K562 (cell line): ENCODE data around the gene PRSS38.

Experiments used
- BCOR ChIP-seq: fragments of 450-650 bp; IDR thresholded peaks from 2 replicates; pipeline ENCODE4 v1.6.1; 2016
- GABPA ChIP-seq: fragments of 200-800 bp; sonication (Bioruptor generic); conservative IDR thresholded peaks from 2 replicates; pipeline ENCODE4 v1.6.1; 2016; ENCODE audit warnings: low read depth, missing genetic modification characterization, missing compliant biosample characterization
- HIVEP1 ChIP-seq: fragments of 250-450 bp; sonication (Bioruptor Pico); IDR thresholded peaks from 2 replicates; pipeline ENCODE4 v1.4.0; 2020; ENCODE audit warnings: mild to moderate bottlenecking
- NFYB ChIP-seq: IDR thresholded peaks from 2 replicates; pipeline ENCODE4 v1.6.1; 2011; ENCODE audit warnings: mild to moderate bottlenecking, moderate library complexity; ENCODE audit not compliant: insufficient read length; ENCODE audit errors: extremely low read depth
- POLR2A ChIP-seq: fragments of 450-650 bp; conservative IDR thresholded peaks from 2 replicates; pipeline ENCODE4 v1.6.1; 2016
- RFX7 ChIP-seq: fragments of 250-450 bp; sonication (Bioruptor Pico); IDR thresholded peaks from 2 replicates; pipeline ENCODE4 v1.5.1; 2021; ENCODE audit warnings: mild to moderate bottlenecking
- TAF1 ChIP-seq: IDR thresholded peaks from 2 replicates; pipeline ENCODE4 v1.6.1; 2011; ENCODE audit warnings: mild to moderate bottlenecking, low read length, moderate library complexity; ENCODE audit not compliant: insufficient read depth, control insufficient read depth, severe bottlenecking; ENCODE audit errors: extremely low read depth
- TBL1XR1 ChIP-seq, 2 experiments: IDR thresholded peaks; 2 replicates each; pipeline ENCODE4 v1.6.1; 2012; ENCODE audit warnings: improper control_type of control experiment in 2 of 2, low read length in 2 of 2, mild to moderate bottlenecking in 1 of 2
- ZNF174 ChIP-seq: fragments of 250-450 bp; sonication (Bioruptor Pico); IDR thresholded peaks from 2 replicates; pipeline ENCODE4 v1.4.0; 2020; ENCODE audit warnings: mild to moderate bottlenecking
- TF ChIP-seq, protein P1 (sequence below), 3 experiments: IDR thresholded peaks in 2 of 3; conservative IDR thresholded peaks in 1 of 3; 2 replicates each; pipeline ENCODE4 v1.5.1; 2011 to 2012; ENCODE audit warnings: low read length in 3 of 3, mild to moderate bottlenecking in 3 of 3, control low read depth in 2 of 3, improper control_type of control experiment in 1 of 3, inconsistent platforms in 1 of 3, low read depth in 1 of 3, mixed read lengths in 1 of 3, moderate library complexity in 1 of 3; ENCODE audit not compliant: insufficient read depth in 2 of 3
- TF ChIP-seq, protein P2 (sequence below): fragments of 450-650 bp; conservative IDR thresholded peaks from 2 replicates; pipeline ENCODE4 v1.6.1; 2016; ENCODE audit warnings: missing genetic modification characterization, low read depth, mild to moderate bottlenecking, missing compliant biosample characterization, moderate library complexity

DNA sequence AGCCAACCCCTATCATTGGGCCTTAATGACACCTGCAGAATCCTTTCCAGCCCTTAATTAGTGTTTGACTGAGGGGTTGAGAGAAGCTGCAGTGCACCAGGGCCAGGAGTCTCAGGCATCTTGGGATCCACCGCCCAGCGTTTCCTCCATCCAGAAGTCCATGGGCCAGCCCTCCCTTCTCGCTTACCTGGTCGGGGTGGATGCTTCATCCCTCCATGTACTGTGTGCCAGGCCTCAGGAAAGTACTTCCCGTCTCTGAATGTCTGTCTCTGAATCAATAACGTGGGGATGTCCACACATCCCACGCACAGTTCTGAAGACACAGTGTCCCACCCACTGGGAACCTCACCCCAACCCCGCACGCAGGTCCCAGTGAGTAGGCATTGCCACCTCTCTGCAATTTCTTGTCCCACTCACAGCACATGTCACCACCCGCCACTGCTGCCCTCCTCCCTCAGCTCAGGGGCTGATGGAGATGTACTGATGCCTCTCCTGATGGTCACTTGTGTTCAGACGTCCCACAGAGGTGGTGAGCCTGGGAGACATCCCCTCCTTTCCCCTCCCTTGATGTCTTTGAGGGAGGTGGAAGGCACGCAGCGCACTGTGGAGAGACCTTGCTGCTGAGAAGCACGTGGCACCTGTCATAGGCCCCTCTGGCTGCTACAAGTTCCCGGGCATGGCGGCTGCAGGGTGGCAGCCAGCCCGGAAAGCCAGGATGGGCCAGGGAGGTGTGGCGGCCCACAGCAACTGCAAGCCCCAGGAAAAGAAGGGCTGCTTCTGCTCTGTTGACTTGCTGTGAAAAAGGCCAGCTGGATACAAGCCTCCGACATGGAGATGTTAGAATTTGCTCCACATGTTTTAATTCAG is 29.4 kb upstream of the PRSS38 start:
- TF ChIP-seq TBL1XR1 (IDR thresholded peaks at IDR 0.05; ENCODE audit: low read length in 2 of 2), result no peak
- TF ChIP-seq RFX7 (CRISPR knock-in tag), result no peak
- TF ChIP-seq NFYB, result no peak
- TF ChIP-seq, protein P1, sequence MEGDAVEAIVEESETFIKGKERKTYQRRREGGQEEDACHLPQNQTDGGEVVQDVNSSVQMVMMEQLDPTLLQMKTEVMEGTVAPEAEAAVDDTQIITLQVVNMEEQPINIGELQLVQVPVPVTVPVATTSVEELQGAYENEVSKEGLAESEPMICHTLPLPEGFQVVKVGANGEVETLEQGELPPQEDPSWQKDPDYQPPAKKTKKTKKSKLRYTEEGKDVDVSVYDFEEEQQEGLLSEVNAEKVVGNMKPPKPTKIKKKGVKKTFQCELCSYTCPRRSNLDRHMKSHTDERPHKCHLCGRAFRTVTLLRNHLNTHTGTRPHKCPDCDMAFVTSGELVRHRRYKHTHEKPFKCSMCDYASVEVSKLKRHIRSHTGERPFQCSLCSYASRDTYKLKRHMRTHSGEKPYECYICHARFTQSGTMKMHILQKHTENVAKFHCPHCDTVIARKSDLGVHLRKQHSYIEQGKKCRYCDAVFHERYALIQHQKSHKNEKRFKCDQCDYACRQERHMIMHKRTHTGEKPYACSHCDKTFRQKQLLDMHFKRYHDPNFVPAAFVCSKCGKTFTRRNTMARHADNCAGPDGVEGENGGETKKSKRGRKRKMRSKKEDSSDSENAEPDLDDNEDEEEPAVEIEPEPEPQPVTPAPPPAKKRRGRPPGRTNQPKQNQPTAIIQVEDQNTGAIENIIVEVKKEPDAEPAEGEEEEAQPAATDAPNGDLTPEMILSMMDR (IDR thresholded peaks at IDR 0.05 in 2 of 3, conservative IDR thresholded peaks at IDR 0.05 in 1 of 3; ENCODE audit: insufficient read depth in 2 of 3, low read depth in 1 of 3, low read length in 3 of 3), result no peak
- no peak for TF ChIP-seq ZNF174 (CRISPR knock-in tag)
- no peak for TF ChIP-seq HIVEP1 (CRISPR knock-in tag)
- no peak for TF ChIP-seq POLR2A
- TF ChIP-seq, protein P2, sequence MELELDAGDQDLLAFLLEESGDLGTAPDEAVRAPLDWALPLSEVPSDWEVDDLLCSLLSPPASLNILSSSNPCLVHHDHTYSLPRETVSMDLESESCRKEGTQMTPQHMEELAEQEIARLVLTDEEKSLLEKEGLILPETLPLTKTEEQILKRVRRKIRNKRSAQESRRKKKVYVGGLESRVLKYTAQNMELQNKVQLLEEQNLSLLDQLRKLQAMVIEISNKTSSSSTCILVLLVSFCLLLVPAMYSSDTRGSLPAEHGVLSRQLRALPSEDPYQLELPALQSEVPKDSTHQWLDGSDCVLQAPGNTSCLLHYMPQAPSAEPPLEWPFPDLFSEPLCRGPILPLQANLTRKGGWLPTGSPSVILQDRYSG (tag), result no peak
- TF ChIP-seq TAF1, result no peak
- no peak for TF ChIP-seq BCOR
- no peak for TF ChIP-seq GABPA (tag)
